OCI-LY1 (cell line): ENCODE data around the gene UBE2V1.

Experiments used
- EZH2 ChIP-seq: fragments of 200-600 bp; sonication (generic), shearing (Covaris generic); IDR thresholded peaks from 2 replicates; pipeline ENCODE4 v1.8.0; 2017; ENCODE audit warnings: borderline replicate concordance, mixed run types, mild to moderate bottlenecking, antibody characterized with exemption, low read length, moderate library complexity, mixed read lengths
- TF ChIP-seq, protein P1 (sequence below): fragments of 200-600 bp; sonication (generic), shearing (Covaris generic); IDR thresholded peaks from 2 replicates; pipeline ENCODE4 v1.5.1; 2017; ENCODE audit warnings: mild to moderate bottlenecking, antibody characterized with exemption, low read length, moderate library complexity, mixed read lengths

- TF ChIP-seq, protein P1, sequence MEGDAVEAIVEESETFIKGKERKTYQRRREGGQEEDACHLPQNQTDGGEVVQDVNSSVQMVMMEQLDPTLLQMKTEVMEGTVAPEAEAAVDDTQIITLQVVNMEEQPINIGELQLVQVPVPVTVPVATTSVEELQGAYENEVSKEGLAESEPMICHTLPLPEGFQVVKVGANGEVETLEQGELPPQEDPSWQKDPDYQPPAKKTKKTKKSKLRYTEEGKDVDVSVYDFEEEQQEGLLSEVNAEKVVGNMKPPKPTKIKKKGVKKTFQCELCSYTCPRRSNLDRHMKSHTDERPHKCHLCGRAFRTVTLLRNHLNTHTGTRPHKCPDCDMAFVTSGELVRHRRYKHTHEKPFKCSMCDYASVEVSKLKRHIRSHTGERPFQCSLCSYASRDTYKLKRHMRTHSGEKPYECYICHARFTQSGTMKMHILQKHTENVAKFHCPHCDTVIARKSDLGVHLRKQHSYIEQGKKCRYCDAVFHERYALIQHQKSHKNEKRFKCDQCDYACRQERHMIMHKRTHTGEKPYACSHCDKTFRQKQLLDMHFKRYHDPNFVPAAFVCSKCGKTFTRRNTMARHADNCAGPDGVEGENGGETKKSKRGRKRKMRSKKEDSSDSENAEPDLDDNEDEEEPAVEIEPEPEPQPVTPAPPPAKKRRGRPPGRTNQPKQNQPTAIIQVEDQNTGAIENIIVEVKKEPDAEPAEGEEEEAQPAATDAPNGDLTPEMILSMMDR: no peak
- no peak for TF ChIP-seq EZH2
Observed at GRCh38 chr20:50093240-50093639, 19.7 kb downstream of the UBE2V1 start.
